Astrocyte (in vitro differentiated cells and primary cell): ENCODE measurements around the gene FBXW5. TPM values are rescaled to one million over a fixed set of nuclear protein-coding genes. Genes with fewer than 3 reads are reported as not detected.

Experiments used
- DNase-seq: peaks from one replicate; pipeline ENCODE4 v3.0.0-alpha.2; 2010; ENCODE audit warnings: low read depth
- FAIRE-seq: peaks from 2 replicates; lab custom pipeline; 2011; peaks lifted over from hg19 to GRCh38; lab: Jason Lieb, UNC
- H2AFZ ChIP-seq: 2 replicates; pipeline ENCODE4 v1.6.0; 2012; ENCODE audit warnings: low read depth, low read length, inconsistent platforms
- H3K27ac ChIP-seq: 2 replicates; pipeline ENCODE4 v1.5.1; 2011; ENCODE audit warnings: low read depth, low read length, inconsistent platforms
- H3K27me3 ChIP-seq: 2 replicates; pipeline ENCODE4 v1.6.0; 2011; ENCODE audit warnings: low read length, inconsistent platforms; ENCODE audit not compliant: insufficient read depth
- H3K36me3 ChIP-seq: 2 replicates; pipeline ENCODE4 v1.5.1; 2011; ENCODE audit warnings: low read length, inconsistent platforms; ENCODE audit not compliant: insufficient read depth
- H3K4me1 ChIP-seq: 2 replicates; pipeline ENCODE4 v1.5.1; 2011; ENCODE audit warnings: low read length, inconsistent platforms; ENCODE audit not compliant: insufficient read depth
- H3K4me2 ChIP-seq: 2 replicates; pipeline ENCODE4 v1.6.0; 2012; ENCODE audit warnings: low read length, inconsistent platforms
- H3K4me3 ChIP-seq: 2 replicates; pipeline ENCODE4 v1.5.1; 2011; ENCODE audit warnings: low read depth, mild to moderate bottlenecking, low read length, inconsistent platforms; ENCODE audit not compliant: insufficient read depth
- H3K79me2 ChIP-seq: 2 replicates; pipeline ENCODE4 v1.6.0; 2012; ENCODE audit warnings: mild to moderate bottlenecking, low read length, inconsistent platforms; ENCODE audit not compliant: insufficient read depth
- H3K9ac ChIP-seq: 2 replicates; pipeline ENCODE4 v1.6.0; 2012; ENCODE audit warnings: mild to moderate bottlenecking, low read length, inconsistent platforms
- H3K9me3 ChIP-seq: 2 replicates; pipeline ENCODE4 v1.5.1; 2012; ENCODE audit warnings: low read depth, mild to moderate bottlenecking, low read length, inconsistent platforms; ENCODE audit not compliant: insufficient read depth
- H4K20me1 ChIP-seq: 2 replicates; pipeline ENCODE4 v1.6.0; 2012; ENCODE audit warnings: low read length, inconsistent platforms; ENCODE audit not compliant: insufficient read depth
- H3K27ac Mint-ChIP-seq: one replicate; pipeline ENCODE4 v1.8.0; 2021; ENCODE audit warnings: mild to moderate bottlenecking, mixed read lengths; ENCODE audit not compliant: unreplicated experiment
- H3K27me3 Mint-ChIP-seq: one replicate; pipeline ENCODE4 v1.8.0; 2021; ENCODE audit warnings: low read depth, mixed read lengths; ENCODE audit not compliant: unreplicated experiment
- H3K36me3 Mint-ChIP-seq: one replicate; pipeline ENCODE4 v1.8.0; 2021; ENCODE audit warnings: low read depth, mixed read lengths; ENCODE audit not compliant: unreplicated experiment
- H3K4me1 Mint-ChIP-seq: one replicate; pipeline ENCODE4 v1.8.0; 2021; ENCODE audit warnings: low read depth, mixed read lengths; ENCODE audit not compliant: unreplicated experiment
- H3K4me3 Mint-ChIP-seq: one replicate; pipeline ENCODE4 v1.8.0; 2021; ENCODE audit warnings: mild to moderate bottlenecking, moderate library complexity, mixed read lengths; ENCODE audit not compliant: unreplicated experiment
- H3K9me3 Mint-ChIP-seq: one replicate; pipeline ENCODE4 v1.8.0; 2021; ENCODE audit warnings: mild to moderate bottlenecking, mixed read lengths; ENCODE audit not compliant: unreplicated experiment
- EZH2 ChIP-seq: IDR thresholded peaks from 2 replicates; pipeline ENCODE4 v1.6.1; 2012; ENCODE audit warnings: mild to moderate bottlenecking, low read length, inconsistent platforms; ENCODE audit not compliant: insufficient read depth
- total RNA-seq: library from RNA; stranded (reverse); gene quantifications from 2 replicates; pipeline ENCODE4 v1.2.1, GENCODE V29; 2021
- TF ChIP-seq, protein P1 (sequence below): IDR thresholded peaks from 2 replicates; pipeline ENCODE4 v1.5.1; 2011; ENCODE audit warnings: low read depth, mild to moderate bottlenecking, inconsistent platforms, low read length, moderate library complexity; ENCODE audit not compliant: insufficient read depth

The FBXW5 gene
- total RNA-seq, 1 donor from 2014 or later: 70.4 TPM

DNA sequence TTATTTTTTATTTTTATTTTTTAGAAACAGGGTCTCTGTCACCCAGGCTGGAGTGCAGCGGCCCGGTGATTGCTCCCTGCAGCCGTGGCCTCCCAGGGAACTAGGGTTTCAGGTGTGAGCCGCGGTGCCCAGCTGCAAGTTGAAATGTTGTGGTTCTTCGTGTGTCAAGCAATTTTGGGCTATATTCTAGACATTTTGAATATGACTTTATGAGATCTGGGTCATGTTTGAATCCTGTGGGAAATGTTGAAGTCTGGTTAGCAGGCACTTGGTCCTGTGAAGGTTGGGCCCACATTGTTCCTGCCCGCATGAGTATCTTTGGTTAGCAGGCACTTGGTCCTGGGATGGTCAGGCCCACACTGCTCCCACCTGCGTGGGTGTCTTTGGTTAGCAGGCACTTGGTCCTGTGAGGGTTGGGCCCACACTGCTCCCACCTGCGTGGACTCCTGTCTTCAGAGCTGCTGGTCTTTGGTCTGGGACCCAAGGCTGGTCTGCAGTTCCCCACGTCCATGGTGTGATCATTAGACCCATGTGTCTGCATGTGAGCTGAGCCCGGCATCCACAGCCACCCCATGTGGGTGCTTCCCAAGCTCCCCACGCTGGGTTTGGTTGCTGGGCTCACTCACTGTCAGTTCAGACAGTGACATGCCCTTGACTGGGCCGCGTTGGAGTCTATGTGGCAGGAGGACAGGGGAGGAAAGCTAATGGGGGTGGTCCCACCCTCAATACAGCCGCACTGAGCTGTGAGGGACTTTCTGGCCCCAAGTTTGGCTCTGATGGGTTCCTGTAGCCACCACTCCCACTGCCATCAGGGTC, 7.1 kb downstream of the FBXW5 start:
- Histone ChIP-seq H3K4me1 (no peaks in the 10 kb centered on the region), H2AFZ (no peak overlapping the region), H3K9me3 (no peaks in the 10 kb centered on the region), H3K4me3 (no peak overlapping the region), H3K4me2 (no peak overlapping the region), H3K9ac (no peak overlapping the region), H3K27ac (no peak overlapping the region), H3K36me3 (no peaks in the 10 kb centered on the region), H3K27me3 (no peaks in the 10 kb centered on the region), H4K20me1 (peaks cover 32% of the 10 kb centered on the region), H3K79me2 (peaks cover 28% of the 10 kb centered on the region)
- DNase-seq (no peak), FAIRE-seq (no peak)
- no peaks in the 10 kb centered on the region for H3K27me3 Mint-ChIP-seq
- H3K36me3 Mint-ChIP-seq: peaks cover 11% of the 10 kb centered on the region
- peaks cover 5% of the 10 kb centered on the region for H3K9me3 Mint-ChIP-seq
- no peak overlapping the region for H3K27ac Mint-ChIP-seq
- H3K4me1 Mint-ChIP-seq: no peaks in the 10 kb centered on the region
- H3K4me3 Mint-ChIP-seq: no peak overlapping the region
- TF ChIP-seq EZH2: no peak

GRCh38 chr9:136936645-136937170, 7.8 kb downstream of the FBXW5 start:
- Histone ChIP-seq H3K27me3 (no peaks in the 10 kb centered on the region), H3K27ac (no peak overlapping the region), H3K9ac (no peak overlapping the region), H3K9me3 (no peaks in the 10 kb centered on the region), H3K4me2 (no peak overlapping the region), H3K4me3 (no peak overlapping the region), H3K4me1 (no peaks in the 10 kb centered on the region), H3K36me3 (no peaks in the 10 kb centered on the region), H3K79me2 (peaks cover 21% of the 10 kb centered on the region), H4K20me1 (peaks cover 30% of the 10 kb centered on the region), H2AFZ (no peak overlapping the region)
- Mint-ChIP-seq H3K9me3 (peaks cover 7% of the 10 kb centered on the region), H3K4me3 (no peak overlapping the region), H3K27me3 (no peaks in the 10 kb centered on the region), H3K36me3 (peaks cover 11% of the 10 kb centered on the region), H3K27ac (no peak overlapping the region), H3K4me1 (no peaks in the 10 kb centered on the region)
- TF ChIP-seq, protein P1, sequence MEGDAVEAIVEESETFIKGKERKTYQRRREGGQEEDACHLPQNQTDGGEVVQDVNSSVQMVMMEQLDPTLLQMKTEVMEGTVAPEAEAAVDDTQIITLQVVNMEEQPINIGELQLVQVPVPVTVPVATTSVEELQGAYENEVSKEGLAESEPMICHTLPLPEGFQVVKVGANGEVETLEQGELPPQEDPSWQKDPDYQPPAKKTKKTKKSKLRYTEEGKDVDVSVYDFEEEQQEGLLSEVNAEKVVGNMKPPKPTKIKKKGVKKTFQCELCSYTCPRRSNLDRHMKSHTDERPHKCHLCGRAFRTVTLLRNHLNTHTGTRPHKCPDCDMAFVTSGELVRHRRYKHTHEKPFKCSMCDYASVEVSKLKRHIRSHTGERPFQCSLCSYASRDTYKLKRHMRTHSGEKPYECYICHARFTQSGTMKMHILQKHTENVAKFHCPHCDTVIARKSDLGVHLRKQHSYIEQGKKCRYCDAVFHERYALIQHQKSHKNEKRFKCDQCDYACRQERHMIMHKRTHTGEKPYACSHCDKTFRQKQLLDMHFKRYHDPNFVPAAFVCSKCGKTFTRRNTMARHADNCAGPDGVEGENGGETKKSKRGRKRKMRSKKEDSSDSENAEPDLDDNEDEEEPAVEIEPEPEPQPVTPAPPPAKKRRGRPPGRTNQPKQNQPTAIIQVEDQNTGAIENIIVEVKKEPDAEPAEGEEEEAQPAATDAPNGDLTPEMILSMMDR: no peak
- no peak for TF ChIP-seq EZH2
- DNase-seq: no peak
- FAIRE-seq: no peak

DNA sequence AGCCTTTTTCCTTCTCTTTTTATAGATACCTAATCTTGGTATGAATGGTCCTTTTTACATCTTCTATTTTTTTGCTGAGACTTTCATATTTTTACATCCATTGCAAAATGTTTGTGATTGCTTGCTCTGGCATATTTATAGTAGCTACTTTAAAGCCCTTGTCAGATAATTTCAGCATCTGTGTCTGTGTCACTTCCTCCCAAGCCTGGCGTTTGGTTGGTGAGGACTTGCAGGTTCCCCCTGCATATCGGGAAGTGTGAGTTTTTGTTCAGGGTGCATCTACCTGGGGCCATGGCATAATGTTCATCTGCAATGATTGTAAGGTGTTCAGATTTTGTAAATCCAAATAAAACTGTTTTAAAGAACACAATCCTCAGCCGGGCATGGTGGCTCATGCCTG, 8.9 kb downstream of the FBXW5 start:
- Mint-ChIP-seq H3K36me3 (peaks cover 11% of the 10 kb centered on the region), H3K27me3 (no peaks in the 10 kb centered on the region), H3K4me1 (no peaks in the 10 kb centered on the region), H3K9me3 (peaks cover 7% of the 10 kb centered on the region), H3K4me3 (no peak overlapping the region), H3K27ac (no peak overlapping the region)
- DNase-seq: no peak
- Histone ChIP-seq H3K36me3 (no peaks in the 10 kb centered on the region), H3K27me3 (no peaks in the 10 kb centered on the region), H2AFZ (no peak overlapping the region), H3K79me2 (peaks cover 10% of the 10 kb centered on the region), H3K9ac (no peak overlapping the region), H3K9me3 (no peaks in the 10 kb centered on the region), H3K4me2 (no peak overlapping the region), H3K4me1 (no peaks in the 10 kb centered on the region), H3K27ac (no peak overlapping the region), H3K4me3 (no peak overlapping the region), H4K20me1 (peaks cover 20% of the 10 kb centered on the region)
- FAIRE-seq: no peak
- TF ChIP-seq EZH2: no peak
- TF ChIP-seq, protein P1: no peak
